Progenitor cell of endocrine pancreas (in vitro differentiated cells): Measurements from ENCODE around the gene CALCR. TPM values are rescaled to one million over a fixed set of nuclear protein-coding genes. Genes with fewer than 3 reads are reported as not detected.
A peak's percentile ranks its signal among the peaks of the same experiment; 100 is the strongest.

Experiments used
- DNase-seq: peaks from one replicate; pipeline ENCODE4 v3.0.0; 2021; ENCODE audit warnings: low spot score; ENCODE audit not compliant: unreplicated experiment
- H3K27ac Mint-ChIP-seq: 2 replicates; pipeline ENCODE4 v1.8.0; 2021; ENCODE audit warnings: mild to moderate bottlenecking, moderate library complexity, mixed read lengths
- H3K27me3 Mint-ChIP-seq: 2 replicates; pipeline ENCODE4 v1.8.0; 2021; ENCODE audit warnings: mixed read lengths
- H3K36me3 Mint-ChIP-seq: 2 replicates; pipeline ENCODE4 v1.8.0; 2022; ENCODE audit warnings: mixed read lengths; ENCODE audit not compliant: insufficient read depth
- H3K4me1 Mint-ChIP-seq: 2 replicates; pipeline ENCODE4 v1.8.0; 2021; ENCODE audit warnings: low read depth, mixed read lengths
- H3K4me3 Mint-ChIP-seq: 2 replicates; pipeline ENCODE4 v1.8.0; 2021; ENCODE audit warnings: low read depth, mild to moderate bottlenecking, moderate library complexity, mixed read lengths
- H3K9me3 Mint-ChIP-seq: 2 replicates; pipeline ENCODE4 v1.8.0; 2021; ENCODE audit warnings: low read depth, mixed read lengths
- microRNA-seq: library from miRNA; unstranded; fragments of <30 nt; microRNA quantifications from one replicate; pipeline ENCODE4 v1.1.0, GENCODE V29; 2020; ENCODE audit warnings: borderline number of aligned reads; ENCODE audit not compliant: unreplicated experiment
- total RNA-seq: library from RNA; stranded (reverse); gene quantifications from 2 replicates; pipeline ENCODE4 v1.2.1, GENCODE V29; 2021
- TF ChIP-seq, protein P1 (sequence below): fragments of 200-600 bp; sonication (generic); IDR thresholded peaks from one replicate; pipeline ENCODE4 v1.5.0; 2021; ENCODE audit warnings: antibody characterized with exemption, mild to moderate bottlenecking; ENCODE audit not compliant: unreplicated experiment

The CALCR gene
- total RNA-seq, 1 donor from 2014 or later = not detected

DNA sequence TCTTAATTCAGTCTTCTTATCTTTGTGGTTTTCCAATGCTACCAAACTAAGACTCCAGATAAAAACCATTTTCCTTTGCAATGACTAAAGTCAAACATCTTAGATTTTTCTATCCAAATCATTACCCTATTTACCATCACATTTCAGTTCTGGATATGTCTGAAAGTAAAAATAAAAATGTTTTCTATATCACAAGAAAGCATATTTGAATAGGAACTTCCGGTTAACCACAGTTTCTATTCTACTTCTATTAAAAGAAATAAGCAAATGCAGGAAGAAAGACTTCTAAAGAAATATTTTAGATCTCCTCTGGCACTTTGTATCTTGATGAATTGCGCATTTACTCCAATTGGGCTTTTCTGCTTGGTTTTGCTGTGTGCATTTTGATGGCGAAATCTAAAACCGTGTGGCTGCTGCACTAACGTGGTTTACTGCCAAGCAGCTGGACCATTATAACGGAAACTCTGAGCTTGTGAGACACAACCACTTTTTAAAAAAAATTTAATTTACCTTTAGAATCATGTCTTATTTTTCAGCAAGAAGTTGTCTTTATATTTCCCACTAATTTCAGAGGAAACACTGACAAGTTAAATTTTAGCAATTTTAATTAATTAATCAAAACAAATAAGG is 196.3 kb downstream of the CALCR start:
- DNase-seq = no peak
- no peak overlapping the region for H3K4me3 Mint-ChIP-seq
- TF ChIP-seq, protein P1, sequence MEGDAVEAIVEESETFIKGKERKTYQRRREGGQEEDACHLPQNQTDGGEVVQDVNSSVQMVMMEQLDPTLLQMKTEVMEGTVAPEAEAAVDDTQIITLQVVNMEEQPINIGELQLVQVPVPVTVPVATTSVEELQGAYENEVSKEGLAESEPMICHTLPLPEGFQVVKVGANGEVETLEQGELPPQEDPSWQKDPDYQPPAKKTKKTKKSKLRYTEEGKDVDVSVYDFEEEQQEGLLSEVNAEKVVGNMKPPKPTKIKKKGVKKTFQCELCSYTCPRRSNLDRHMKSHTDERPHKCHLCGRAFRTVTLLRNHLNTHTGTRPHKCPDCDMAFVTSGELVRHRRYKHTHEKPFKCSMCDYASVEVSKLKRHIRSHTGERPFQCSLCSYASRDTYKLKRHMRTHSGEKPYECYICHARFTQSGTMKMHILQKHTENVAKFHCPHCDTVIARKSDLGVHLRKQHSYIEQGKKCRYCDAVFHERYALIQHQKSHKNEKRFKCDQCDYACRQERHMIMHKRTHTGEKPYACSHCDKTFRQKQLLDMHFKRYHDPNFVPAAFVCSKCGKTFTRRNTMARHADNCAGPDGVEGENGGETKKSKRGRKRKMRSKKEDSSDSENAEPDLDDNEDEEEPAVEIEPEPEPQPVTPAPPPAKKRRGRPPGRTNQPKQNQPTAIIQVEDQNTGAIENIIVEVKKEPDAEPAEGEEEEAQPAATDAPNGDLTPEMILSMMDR = no peak

DNA sequence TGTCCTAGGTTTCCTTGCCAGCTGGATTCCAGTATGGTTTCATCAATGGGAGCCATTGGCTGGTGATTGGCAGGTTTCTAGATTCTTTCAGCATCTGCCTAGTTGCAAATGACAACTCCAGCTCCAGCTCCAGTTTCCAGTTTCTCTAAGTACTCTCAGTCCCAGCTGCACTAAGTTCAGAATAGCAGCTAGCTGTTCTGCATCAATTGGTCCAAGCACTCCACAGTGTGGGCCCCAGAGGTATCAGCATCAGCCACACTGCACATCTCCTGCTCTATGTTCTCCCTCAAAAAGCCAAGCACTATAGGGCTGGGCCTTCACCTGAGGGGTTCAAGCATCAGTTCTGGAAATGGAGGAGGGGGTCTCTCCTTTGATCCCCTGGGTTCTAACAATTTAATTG is 198.9 kb downstream of the CALCR start:
- DNase-seq = no peak

More for the DNA sequence above, 196.3 kb downstream of the CALCR start:
- H3K4me1 Mint-ChIP-seq = no peaks in the 10 kb centered on the region
- no peaks in the 10 kb centered on the region for H3K36me3 Mint-ChIP-seq
- no peaks in the 10 kb centered on the region for H3K27me3 Mint-ChIP-seq
- no peak overlapping the region for H3K27ac Mint-ChIP-seq
- no peaks in the 10 kb centered on the region for H3K9me3 Mint-ChIP-seq

More for the DNA sequence above, 198.9 kb downstream of the CALCR start:
- no peak overlapping the region for H3K4me3 Mint-ChIP-seq
- no peaks in the 10 kb centered on the region for H3K9me3 Mint-ChIP-seq
- H3K4me1 Mint-ChIP-seq = no peaks in the 10 kb centered on the region
- no peaks in the 10 kb centered on the region for H3K27me3 Mint-ChIP-seq
- no peaks in the 10 kb centered on the region for H3K36me3 Mint-ChIP-seq
- TF ChIP-seq, protein P1 = no peak
- H3K27ac Mint-ChIP-seq = no peak overlapping the region

Small RNA genes lying within 50 kb of the gene (microRNA-seq; reads per million reads assigned to microRNA genes)
- gene MIR489 (20.3 reads per million, percentile 30 among the genes with 10 or more reads in this experiment), gene MIR653 (22.7 reads per million, percentile 32 among the genes with 10 or more reads in this experiment)
